Epithelial cell of esophagus (primary cell): Measurements from ENCODE around the gene SMAD3.

ENCODE experiments used
- DNase-seq: peaks from one replicate; pipeline ENCODE4 v3.0.0; 2010; ENCODE audit warnings: low read depth
- H3K4me3 ChIP-seq: 2 replicates; pipeline ENCODE4 v1.5.1; 2011; ENCODE audit warnings: mild to moderate bottlenecking, low read length, control low read depth
- CTCF ChIP-seq: IDR thresholded peaks from 2 replicates; pipeline ENCODE4 v1.5.1; 2011; ENCODE audit warnings: low read depth, mild to moderate bottlenecking, low read length, control low read depth, inconsistent platforms; ENCODE audit not compliant: insufficient read depth; ENCODE audit errors: missing control alignments

Gene SMAD3

DNA sequence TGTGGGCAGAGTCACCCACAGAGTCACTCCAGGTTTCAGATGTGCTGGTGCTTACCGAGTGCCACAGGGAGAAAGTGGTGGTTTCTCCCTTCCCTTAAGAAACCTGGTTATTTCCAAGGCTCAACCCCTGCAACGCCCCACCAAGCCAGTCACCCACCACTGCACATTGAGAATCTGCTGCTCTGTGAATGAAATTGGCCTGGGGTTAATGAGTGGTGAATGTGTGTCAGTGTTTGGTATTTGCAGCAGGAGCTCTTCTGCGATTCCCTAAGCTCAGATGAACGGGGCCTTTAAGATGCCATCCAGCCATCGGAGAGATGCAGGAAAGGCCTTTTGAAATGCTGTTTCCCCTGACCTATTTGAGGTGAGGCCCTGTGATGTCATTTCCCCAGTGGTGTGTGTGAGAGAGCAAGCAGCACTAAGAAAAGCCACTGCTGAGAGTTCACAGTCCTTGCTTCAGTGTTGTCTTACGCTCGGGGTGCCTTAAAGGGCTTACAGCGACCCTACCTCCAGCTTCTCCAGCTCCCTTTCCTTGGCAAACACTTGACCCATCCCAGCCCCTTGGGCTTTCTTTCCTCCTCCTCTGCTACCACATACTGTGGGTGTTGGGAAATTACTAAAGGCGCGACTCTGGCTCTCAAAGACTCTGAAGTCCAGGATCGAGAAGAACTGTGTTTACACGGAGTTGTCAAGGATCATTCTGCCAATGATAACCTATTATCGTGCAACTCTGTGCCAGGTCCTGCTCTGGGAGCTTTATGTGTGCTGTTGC, 68.9 kb downstream of the SMAD3 start:
- peak; percentile 54 for DNase-seq
- no peak for TF ChIP-seq CTCF
- no peak overlapping the region for H3K4me3 ChIP-seq

DNA sequence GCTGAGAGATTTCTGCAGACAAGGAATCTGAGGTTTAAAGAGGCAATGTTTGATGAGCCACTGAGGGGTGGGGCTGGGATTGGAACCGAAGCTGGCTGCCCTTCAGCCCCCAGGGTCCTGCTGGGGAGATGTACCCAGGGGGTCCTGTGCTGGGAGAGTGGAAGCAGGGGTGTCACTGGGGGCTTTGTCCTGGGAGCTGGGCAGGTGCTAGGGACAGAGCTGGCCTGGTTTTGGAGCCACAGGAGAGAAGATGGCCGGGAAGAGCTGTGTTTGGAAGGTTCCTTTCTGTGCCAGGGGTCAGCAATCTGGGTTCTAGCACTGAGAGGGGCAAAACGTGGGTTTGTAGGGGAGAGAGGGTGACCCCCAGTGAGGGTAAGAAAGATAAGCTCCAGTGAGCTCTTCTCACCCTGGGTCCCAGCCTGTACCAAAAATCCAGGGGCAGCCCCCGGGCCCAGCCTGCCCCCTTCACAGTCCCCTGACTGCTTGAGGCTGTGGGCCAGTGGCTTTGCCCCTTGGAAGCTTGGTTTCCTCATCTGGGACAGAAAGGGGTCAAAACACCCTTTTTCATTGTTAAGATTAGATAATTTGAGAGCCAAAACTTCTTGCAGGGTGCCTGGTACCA, 69.6 kb downstream of the SMAD3 start:
- no peak overlapping the region for H3K4me3 ChIP-seq
- no peak for TF ChIP-seq CTCF
- DNase-seq, result no peak

GRCh38 chr15:67135494-67135893, 70.1 kb downstream of the SMAD3 start:
- TF ChIP-seq CTCF, result no peak
- no peak overlapping the region for H3K4me3 ChIP-seq
- no peak for DNase-seq

GRCh38 chr15:67136802-67137201, 71.4 kb downstream of the SMAD3 start:
- no peak for DNase-seq
- no peak for TF ChIP-seq CTCF
- H3K4me3 ChIP-seq, result no peak overlapping the region

- DNase-seq, result no peak
- no peak for TF ChIP-seq CTCF
- no peak overlapping the region for H3K4me3 ChIP-seq
Measured at GRCh38 chr15:67137319-67137718, 71.9 kb downstream of the SMAD3 start.

DNA sequence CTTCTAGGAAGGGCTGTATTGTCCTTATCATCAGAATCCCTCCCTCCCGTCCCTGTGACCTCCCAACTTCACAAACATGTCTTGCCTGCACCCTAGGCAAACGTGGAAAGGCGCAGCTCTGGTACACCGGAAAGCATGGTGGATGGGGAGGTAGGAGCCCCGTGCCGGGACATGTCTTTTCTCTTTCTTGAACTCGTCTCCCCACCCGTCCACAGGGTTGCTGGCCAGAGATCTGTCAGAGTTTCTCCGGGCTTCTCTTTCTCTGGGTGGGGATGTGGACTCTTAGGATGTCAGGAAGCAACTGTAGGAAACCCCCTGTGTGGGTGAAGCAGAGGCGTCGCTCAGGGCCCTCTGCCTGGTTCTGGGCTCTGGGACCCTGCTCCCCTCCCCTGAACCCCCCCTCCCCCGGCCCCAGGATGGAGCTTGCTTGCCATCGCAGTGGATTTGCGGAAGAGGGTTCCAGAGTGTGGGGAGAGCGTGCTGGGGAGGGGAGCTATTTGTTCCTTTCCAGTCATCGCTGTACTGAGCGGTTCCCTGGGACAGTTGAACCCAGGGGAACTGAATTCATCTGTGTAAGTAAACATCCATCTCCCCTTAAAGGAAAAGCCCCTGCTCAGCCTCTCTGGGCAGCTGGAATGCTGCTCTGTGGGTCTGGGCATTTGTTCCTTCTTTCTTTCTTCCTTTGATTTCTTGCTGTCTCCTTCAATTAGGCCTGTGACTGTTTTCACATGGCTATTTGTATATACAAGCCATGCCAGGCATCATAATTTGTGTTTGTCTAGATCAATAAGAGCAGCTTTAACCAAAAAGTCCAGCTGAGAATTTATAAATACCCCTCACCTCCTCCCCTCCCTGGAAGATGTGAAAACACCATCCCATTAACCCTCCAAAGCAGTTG, 72.8 kb downstream of the SMAD3 start:
- DNase-seq, result peak; percentile 42
- no peak overlapping the region for H3K4me3 ChIP-seq
- no peak for TF ChIP-seq CTCF
